Esophagus mucosa (tissue), 1 donor: ENCODE results near the gene SULT1E1. TPM values are rescaled to one million over a fixed set of nuclear protein-coding genes. Genes with fewer than 3 reads are reported as not detected.

Experiments
- ATAC-seq: fragments of 200-7000 bp; cut with Tn5 transposase; one replicate; pipeline ENCODE4 v1.9.1; 2020
- total RNA-seq: library from RNA; stranded (reverse); gene quantifications from one replicate; pipeline ENCODE4 v1.2.4, GENCODE V29; 2023
- donor health status: DM: yes; HTN: yes; CAD: no.

Gene SULT1E1, protein sequence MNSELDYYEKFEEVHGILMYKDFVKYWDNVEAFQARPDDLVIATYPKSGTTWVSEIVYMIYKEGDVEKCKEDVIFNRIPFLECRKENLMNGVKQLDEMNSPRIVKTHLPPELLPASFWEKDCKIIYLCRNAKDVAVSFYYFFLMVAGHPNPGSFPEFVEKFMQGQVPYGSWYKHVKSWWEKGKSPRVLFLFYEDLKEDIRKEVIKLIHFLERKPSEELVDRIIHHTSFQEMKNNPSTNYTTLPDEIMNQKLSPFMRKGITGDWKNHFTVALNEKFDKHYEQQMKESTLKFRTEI
- 0.52 TPM for total RNA-seq

DNA sequence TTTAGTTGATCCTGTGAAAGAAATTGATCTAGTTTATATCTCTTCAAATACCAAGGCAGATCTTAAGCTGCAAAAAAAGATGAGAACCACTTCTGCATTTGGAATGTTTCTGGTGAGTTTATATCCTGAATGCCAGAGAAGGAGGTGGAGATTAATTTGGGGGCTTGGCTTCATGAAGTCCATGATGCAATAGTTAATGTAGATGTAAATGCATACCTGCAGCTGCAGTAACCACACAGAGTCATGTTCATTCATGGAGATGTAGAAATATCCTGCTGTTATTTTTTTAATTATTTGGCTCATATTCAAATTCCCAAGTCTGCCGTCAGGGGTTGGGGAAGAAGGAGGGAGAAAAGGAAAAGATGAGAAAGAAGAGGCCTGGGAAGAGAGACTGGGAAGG, at the start of gene SULT1E1:
Gene SULT1E1, minus strand, starts transcription at position 94 of the 400 bp plus-strand sequence. CDS start 2,501 bp downstream, outside the sequence.
- peak; percentile 65 for ATAC-seq

DNA sequence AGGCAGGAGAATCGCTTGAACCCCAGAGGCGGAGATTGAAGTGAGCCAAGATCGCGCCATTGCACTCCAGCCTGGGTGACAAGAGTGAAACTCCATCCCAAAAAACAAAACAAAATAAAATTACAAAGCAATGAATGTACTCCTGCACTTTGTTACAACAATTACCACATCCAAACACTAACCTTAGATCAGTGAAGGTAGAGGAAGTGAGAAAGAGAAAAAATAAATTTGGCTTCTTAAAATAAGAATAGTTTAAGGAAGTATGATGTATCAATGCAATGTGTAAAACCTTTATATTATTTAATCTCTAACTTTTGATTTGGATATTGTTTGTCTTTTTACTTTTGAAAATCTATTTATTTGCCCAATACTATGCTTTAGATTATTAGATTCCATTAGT, 49.2 kb upstream of the SULT1E1 start:
- no peak for ATAC-seq

DNA sequence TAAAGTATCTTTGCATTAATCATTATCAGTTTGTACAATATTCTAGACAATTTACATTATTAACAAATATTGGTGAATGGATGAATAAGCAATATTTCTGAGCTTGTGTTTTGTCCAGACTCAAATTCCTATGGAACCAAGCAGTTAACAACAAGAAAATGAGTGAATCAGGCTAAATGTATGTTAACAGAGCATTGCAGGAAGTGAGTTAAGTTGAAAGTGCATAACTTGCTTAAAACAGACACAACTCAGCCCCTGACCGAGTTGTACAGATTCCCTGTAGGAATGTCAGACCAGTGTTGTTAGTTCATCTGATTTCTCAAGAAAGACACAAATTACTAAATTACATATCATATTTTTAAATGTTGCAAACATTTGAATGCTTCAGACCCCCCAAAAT, 47.2 kb upstream of the SULT1E1 start:
- ATAC-seq = no peak

DNA sequence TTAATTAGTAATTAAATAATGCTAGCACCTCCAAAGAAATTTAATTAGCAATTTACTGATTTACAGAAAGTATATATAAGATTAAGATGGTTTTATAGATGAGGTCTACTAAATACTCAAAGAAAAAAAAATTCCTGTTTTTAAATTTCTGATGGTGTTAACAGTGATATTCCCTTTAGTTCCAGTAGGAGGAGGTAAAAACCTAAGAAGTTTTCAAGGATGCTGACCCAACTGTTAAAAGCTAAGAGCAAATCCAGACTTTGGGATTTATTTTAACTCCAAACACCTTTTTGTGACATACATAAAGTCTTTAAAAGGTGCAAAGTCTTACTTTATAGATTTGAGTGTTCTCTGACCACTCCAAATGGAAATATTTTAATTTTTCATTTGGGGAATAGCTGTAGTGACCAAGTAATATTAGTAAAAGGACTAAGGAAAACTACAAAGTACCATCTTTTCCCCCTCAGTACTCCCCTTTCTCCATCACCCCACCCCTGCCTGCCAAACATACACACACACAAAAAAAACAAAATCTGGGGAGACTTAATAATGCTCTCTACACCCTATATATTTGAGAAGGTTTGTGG, 36.7 kb upstream of the SULT1E1 start:
- no peak for ATAC-seq

DNA sequence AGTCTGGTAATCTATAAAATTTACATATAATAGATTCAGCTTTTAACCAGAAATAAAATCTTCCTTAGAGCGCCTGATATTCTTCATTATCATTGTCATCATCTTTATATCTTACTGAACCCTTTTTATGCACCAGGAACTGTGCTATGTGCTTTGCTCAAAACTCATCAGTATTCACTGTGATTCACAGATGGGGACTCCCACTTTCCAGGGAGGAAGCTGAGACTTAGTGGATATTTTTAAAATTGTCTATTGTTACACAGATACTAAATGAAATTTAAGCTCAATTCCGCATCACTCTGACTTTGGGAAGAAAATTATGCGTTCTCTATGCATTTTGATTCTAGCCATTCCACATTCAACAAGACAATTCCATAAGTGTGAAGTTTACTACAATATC, 34.8 kb upstream of the SULT1E1 start:
- no peak for ATAC-seq

DNA sequence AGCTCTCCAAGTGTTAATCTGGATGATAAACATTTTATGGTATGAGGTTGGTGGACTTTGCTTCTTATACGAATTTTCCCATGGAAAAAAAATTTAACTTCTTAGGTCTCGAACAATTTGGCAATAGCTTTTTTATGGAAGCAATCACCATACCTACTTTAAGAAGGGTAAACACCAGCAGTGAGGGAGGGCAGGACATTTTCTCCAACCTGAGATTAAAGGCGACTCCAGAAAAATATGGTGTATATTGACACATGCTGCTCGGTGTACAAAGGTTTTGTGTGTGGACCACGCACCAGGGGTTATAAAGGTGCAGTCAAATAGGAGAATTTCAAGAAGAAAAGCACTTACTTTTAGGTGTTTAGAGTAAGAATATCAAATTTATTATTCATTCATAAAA, 34.2 kb upstream of the SULT1E1 start:
- no peak for ATAC-seq

DNA sequence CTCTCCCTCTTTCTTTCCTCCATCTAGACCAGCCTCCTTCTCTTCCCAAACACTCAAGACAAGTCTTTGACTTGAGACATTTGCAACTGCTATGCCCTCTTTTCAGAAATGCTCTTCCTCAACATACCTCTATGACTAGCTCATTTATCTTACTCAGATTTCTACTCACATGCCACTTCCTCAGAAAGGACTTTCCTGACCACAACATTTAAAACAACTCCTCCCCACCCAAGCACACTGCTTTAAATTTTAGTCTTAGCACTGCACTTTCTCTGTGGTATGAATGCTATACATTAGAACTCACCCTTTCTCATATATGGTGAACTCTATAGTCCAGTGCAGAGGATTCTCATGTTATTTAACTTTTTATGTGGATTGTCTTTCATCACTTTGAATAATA, 28.4 kb upstream of the SULT1E1 start:
- ATAC-seq = no peak

DNA sequence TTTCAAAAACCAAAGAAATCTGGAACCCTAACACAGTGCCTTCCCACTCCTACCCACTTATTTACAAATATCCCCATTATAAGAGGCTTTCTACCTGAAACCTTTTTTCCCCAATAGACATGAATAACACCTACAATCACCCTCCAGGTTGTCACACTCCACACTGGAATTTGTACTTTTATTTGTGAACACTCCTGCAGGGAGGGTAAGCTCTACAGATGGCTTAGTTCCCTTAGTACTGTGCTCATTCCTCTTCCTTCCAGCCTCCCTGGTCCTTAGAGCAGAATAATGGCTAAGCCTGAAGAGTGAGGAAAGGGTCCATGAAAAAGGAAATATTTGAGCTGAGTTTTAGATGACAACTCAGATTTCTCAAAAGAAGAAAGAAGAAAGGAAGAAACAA, 22.2 kb upstream of the SULT1E1 start:
- no peak for ATAC-seq

DNA sequence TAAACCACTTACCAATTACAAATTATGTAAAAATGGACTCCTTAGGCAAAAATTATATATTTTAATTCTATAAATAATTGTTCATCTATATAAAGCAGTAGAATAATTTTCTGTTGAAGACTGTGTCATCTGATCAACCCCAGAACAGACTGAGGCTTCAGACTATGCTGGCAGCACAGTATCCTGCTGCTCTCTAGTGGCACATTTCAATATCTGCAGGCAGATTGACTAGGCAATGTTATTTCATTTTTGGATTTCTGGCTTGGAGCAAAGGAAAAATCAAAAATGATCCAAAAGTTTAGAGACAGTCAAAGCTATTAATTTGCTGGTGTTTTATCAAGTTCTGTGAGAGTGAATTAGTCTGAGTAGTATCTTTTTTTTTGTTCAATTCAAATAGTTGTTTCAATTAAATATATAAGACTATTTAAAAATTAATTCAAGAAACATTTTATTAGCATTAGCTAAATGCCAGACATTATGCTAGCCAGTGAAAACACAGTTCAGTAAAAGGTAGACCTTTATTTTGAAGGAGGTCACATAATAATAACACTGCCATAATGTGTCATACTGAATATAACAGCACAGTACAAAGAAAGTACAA, 21.3 kb upstream of the SULT1E1 start:
- ATAC-seq = peak; percentile 86

DNA sequence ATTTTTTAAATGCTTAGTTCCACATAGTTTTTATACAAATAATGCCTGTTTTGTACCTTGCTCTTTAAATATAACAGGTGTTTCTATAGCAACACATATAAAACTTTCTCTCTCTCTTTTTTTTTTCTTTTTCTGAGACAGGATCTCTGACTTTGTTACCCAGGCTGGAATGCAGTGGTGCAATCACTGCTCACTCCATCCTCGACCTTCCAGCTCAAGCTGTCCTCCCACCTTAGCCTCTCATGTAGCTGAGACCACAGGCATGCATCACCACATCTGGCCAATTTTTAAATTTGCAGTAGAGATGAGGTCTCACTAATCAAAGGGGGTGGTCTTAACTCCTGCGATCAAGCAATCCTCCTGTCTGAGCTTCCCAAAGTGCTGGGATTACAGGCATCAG, 18.3 kb upstream of the SULT1E1 start:
- ATAC-seq = no peak

DNA sequence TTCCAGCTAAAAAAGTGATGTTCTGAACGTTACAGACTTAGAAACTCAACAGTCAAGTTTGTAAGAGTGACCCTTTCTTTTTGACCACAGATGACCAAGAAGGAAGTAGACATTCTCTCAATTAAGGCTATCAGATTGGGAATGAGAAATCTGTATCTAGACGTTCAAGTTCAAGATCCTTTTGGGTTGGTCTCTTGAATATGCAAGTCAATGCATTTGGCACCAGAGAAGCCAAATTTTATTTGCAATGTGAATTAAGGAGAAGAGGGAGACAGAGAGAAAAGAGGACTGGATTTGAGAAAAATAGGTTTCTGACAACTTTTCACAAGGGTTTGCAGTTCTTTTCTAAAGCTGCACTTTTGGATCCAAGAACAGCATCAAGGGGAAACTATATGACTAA, 17.5 kb upstream of the SULT1E1 start:
- ATAC-seq = no peak

DNA sequence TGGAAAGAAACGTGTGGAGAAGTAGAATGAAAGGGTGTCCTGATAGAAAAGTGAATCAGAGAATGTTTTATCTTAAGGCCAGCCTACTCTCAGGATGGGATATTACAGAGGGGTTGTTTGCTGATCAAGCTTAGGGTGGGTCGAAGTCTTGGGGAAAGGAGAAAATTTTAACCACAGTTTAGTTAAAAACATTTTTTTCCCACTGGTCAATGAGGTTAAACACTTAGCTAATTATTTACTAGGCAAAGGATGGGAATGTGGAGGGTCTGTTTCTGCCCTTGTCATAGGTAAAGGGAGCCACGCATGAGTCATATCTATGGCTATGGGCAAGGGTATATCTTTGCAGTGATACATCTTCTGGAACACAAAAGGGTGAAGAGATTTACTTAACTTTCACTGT, 16.1 kb upstream of the SULT1E1 start:
- no peak for ATAC-seq

DNA sequence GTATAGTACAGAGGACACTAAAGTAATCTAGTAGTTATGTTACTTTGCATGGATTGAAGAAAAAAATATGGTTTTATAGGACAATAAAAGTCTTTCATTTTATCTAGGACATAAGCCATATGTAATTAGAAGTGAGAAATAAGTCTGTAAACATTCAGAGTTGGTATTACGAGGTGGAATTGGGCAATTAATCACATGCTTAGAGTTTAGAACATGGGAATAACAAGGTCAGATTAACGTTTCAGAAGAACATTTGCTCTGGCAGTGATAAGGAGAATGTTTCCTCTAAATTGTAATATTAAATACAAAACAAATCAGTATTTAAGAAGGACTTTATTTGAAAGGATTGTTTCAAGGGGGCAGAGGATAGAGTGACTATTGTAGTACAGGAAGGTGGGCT, 15.6 kb upstream of the SULT1E1 start:
- no peak for ATAC-seq

DNA sequence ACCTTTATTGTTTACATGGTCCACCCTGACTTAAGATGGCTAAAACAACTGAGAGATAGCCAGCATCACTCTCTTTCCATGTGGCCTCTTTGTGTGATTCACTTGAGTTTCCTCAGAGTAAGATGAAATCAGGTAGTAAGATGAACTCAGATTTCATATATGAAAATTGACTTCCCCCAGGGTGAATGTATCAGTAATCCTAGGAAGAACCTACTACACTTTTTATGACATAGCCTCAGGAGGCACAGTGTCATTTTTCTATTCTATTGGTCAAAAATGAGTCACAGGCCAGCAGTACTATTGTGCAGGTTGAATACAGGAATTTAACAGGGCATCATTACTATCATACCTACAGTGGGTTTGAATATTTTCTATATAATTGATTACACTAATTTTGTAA, 14.6 kb upstream of the SULT1E1 start:
- ATAC-seq = no peak

DNA sequence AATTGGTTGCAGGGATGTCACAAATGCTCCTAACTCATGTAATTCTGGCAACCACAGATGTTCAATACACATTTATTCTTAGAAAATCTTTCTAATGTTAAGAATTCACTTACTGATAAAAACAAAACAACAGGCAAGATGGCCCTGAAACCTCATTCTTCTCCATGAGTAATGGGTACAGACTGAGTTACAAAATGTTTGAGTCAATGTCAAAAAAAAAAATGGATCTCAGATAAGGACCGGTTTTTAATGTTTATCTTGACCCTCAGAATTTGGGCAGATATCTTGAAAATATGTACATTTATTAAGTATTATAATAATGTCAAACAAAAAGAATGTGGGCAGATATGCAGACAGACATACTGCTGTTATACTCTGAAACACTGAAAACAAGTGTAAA, 1.8 kb upstream of the SULT1E1 start:
- ATAC-seq = no peak

DNA sequence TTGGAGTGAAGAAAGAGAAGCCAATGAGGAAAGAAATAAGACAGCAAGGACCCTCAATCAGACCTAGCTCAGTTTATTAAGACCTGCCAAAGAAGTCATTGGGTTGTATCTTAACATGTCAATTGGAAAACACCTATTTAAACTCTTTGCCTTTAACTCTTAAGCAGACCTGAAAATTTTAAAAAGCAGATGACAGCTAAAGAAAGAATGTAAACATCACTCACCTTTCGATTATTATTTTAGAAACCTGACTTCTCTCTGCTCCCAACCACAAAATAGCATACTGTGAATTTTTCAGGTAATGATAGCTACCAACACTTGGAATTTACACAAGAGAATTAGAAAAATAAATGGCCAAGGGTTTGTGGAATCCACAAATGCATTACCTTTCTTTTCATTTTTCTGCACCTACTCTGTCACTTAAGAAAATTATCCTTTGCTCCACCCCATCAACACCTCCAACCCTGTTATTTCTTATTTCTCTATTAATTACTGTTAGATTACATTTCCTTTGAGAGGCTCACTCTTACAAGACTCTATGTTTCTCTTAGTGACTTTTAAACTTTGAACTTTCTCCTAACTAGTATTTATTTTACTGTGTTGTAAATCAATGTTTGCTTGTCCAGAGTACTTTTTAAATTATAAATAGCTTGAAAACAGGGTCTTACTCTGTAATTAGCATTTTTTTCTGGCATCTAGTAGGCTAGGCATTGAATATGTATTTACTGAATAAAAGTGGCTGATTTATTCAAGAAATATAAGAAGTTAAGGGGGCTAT, 765 bp upstream of the SULT1E1 start:
- no peak for ATAC-seq

DNA sequence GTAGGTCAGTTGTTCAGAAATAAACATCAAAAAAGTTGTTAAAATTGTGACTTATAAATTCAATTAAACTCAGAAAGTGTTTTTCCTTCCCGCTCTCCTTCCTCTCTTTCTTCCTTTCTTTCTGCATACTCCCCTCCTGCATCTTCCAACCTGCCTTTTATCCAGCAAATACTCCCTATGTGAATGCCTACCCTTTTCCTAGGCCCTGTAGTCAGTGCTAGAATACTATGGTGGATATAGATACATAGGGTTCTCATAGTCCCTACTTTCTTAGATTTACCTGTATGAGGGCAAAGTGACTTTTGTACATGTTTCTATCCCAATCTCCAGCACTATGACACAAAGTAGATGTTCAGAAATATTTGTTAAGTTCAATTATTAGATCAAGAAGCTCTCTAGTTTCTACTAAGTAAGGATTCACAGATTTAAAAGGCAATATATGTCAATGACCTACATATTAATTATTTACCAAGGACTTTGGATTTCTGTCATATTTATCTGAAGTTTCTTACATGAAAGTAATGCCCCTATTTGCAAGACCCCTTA, 732 bp downstream of the SULT1E1 start:
- ATAC-seq = no peak

DNA sequence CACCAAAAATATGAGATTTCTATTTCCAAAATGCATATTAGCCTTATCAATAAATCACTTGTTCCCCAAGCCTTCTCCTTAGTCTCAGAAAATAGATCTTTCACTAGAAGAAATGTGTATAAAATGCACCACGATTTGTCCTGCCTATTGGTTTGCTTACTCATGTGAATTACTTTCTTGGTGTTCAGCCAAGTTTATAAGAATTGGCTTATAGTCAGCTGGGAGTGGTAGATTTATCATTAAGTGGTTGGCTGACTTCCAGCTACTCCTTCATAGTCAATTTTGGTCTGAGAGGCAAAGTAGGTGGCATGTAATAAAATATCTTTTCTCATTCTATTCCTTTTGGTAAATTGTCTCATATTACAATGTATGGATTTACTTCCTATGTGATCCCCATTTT, 1.3 kb downstream of the SULT1E1 start:
- no peak for ATAC-seq

DNA sequence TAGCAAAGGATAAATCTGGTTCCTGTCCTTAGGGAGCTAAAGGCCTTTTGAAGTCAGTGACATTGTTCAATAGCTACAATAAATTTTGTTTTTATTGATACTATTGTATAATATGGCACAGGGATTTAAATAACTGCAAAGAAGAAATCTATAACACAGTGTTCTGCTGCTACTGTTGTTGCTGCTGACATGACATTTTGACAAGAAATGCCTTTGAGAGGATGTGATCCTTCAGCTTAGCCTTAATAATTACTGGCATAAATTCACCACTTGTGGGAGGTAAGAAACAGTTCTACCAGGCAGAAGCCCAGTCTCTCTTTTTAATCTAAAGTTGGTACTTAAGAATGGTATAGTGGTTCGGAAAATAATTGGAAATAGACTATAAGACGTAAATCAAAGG, 4.1 kb downstream of the SULT1E1 start:
- no peak for ATAC-seq

DNA sequence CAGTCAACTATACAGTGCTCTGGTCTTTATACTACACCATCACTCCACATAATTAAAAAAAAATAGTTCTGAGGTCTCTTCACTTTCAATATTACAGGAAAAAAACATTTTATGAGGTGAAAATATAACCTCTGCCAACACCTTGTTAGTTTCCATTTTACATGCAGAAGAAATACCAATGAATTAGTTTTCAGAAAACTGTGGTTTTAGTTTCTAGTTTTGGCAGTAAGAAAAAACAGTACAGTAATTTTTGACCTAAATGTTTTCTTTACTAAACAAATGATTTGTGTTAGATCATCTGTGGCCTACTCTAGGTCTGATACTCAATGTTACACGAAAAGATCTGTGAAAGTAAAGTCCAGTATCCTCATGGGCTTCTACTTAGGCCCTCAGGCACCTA, 10.0 kb downstream of the SULT1E1 start:
- ATAC-seq = no peak

DNA sequence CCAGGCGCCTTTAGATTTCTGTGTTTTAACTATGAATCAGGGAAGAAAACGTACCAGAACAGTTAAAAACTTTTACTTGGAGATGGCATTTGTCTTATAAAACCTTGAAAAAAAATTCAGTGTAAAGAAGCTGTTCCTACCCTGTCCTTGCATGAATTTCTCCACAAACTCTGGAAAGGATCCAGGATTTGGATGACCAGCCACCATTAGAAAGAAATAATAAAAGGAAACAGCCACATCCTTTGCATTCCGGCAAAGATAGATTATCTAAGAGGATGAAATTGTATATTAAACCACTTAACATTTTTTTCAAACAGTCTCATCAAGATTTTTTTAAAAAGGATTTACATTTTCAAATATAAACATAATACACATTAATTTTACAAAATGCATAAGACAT, 10.6 kb downstream of the SULT1E1 start:
- no peak for ATAC-seq

DNA sequence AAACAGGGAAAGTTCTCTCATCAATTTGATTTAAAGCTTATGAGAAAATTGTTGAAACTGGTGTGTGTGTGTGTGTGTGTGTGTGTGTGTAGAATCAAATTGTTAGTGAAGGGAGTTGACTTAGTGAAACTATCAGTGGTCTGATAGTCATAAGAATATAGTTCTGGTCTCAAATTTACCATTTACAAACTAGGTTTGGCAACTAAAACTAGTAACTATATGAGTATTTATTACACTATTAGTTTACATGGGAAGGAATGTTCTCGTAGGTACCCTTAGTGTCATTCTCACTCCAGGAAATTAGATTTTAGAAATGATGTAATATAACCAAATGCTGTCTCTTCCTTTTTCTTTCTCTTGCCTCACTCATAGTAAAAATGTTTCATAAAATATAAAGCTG, 11.9 kb downstream of the SULT1E1 start:
- ATAC-seq = no peak

DNA sequence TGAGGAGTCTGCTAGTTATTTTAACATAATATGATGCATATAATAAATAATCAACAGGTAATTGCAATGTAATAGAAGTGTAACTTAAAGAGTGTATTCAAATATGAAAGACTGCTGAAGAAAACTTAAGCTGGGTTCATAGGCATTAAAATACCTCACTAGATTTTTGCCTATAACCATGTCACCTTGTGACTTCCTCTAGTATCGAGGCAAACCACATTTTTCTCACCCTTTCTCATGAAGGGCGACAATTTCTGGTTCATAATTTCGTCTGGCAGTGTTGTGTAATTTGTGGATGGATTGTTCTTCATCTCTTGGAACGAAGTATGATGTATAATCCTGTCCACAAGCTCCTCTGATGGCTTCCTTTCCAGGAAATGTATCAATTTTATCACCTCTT, 16.0 kb downstream of the SULT1E1 start:
- no peak for ATAC-seq
